ENCODE data around the gene DOK5. TPM values are rescaled to one million over a fixed set of nuclear protein-coding genes. Genes with fewer than 3 reads are reported as not detected.

DOK5 gene
- total RNA-seq, 4 donors from 2014 or later = 1.4 to 9.8 TPM; not detected in 2

DNA sequence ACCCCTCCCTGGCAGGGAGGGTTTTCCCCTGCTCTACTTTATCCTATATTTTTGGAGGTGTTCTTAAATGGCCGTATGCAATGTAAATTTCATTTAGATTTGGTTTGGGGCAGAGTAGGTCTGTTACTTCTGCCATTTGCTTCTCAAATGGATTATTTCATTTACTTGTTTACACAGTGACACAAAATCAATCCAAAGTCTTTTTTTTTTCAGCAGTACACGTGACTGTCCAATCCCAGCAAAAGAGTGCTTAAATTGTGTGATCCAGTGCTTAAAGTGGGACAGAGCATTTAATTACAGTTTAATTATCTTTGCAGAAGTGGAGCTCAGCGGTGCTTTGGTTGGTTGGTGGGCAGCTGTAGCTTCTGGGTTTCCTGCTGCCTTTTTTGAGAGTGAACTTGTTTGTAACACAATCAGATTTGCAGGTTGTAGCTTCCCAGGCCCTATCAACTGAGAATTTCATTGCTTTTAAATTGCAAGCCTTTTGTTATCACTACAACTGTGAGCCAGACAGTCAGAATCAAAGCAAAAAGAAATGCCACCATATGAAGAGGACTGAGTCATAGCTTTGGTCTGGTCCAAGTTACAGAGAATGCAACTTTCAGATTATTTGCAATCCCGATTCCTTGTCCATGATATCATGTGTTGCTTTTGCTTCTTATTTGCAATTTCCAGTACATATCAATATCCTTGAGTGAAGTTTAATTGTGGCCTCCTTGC, 216.9 kb downstream of the DOK5 start:
- no peaks in the 10 kb centered on the region for H3K36me3 ChIP-seq
- TF ChIP-seq, protein P1, sequence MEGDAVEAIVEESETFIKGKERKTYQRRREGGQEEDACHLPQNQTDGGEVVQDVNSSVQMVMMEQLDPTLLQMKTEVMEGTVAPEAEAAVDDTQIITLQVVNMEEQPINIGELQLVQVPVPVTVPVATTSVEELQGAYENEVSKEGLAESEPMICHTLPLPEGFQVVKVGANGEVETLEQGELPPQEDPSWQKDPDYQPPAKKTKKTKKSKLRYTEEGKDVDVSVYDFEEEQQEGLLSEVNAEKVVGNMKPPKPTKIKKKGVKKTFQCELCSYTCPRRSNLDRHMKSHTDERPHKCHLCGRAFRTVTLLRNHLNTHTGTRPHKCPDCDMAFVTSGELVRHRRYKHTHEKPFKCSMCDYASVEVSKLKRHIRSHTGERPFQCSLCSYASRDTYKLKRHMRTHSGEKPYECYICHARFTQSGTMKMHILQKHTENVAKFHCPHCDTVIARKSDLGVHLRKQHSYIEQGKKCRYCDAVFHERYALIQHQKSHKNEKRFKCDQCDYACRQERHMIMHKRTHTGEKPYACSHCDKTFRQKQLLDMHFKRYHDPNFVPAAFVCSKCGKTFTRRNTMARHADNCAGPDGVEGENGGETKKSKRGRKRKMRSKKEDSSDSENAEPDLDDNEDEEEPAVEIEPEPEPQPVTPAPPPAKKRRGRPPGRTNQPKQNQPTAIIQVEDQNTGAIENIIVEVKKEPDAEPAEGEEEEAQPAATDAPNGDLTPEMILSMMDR (IDR thresholded peaks at IDR 0.05) = no peak
- TF ChIP-seq POLR2A (IDR thresholded peaks at IDR 0.05) = no peak
- H3K4me1 ChIP-seq = no peaks in the 10 kb centered on the region
- no peak overlapping the region for H3K4me3 ChIP-seq
- H3K9me3 ChIP-seq = no peaks in the 10 kb centered on the region
- intact Hi-C loops (cut with DNase I; ENCODE audit: low total_unique reads) = no loop called here
- no peaks in the 10 kb centered on the region for H3K27me3 ChIP-seq
- H3K27ac ChIP-seq = no peak overlapping the region
- DNase-seq = no peak

DNA sequence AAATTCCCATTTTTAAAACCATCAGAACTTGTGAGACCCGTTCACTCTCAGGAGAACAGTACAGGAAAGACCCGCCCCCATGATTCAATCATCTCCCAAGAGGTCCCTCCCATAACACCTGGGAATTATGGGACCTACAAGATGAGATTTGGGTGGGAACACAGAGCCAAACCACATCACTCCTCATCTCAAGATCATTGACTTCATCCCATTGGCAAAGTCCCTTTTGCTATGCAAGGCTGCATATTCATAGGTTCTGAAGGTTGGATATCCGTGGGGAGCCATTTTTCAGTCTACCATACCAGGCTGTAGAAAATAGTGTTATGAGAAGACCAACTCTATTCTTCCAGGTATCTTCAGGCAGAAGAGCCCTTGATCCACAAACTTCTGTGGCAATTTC, 219.1 kb downstream of the DOK5 start:
- no peak overlapping the region for H3K4me3 ChIP-seq
- H3K27ac ChIP-seq = no peak overlapping the region
- DNase-seq = no peak
- H3K27me3 ChIP-seq = no peaks in the 10 kb centered on the region
- no peaks in the 10 kb centered on the region for H3K36me3 ChIP-seq
- H3K9me3 ChIP-seq = no peaks in the 10 kb centered on the region
- H3K4me1 ChIP-seq = no peaks in the 10 kb centered on the region
- intact Hi-C loops (cut with DNase I; ENCODE audit: low total_unique reads) = no loop called here
- TF ChIP-seq, protein P1 (IDR thresholded peaks at IDR 0.05) = no peak
- TF ChIP-seq POLR2A (IDR thresholded peaks at IDR 0.05) = no peak

DNA sequence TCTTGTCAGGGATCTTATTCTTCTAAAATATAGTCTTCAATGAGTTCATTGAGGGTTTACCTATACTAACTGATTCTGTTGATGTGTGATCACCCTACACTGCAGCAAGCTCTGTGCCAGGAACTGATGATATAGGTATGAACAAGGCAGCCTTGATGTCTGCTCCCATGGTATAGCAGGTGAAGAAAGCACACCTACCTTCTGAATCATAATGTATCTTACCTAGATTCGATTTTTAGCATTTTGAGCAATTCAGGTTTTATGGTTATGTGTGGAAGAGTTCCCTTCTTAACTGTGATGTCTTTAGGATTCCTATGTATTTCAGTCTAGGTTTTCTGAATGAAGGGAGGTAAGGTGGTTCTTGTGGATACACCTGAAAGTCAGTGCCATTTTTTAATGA, 223.0 kb downstream of the DOK5 start:
- Histone ChIP-seq H3K27ac (no peak overlapping the region), H3K4me1 (no peaks in the 10 kb centered on the region), H3K9me3 (no peaks in the 10 kb centered on the region), H3K27me3 (no peaks in the 10 kb centered on the region), H3K4me3 (no peak overlapping the region), H3K36me3 (no peaks in the 10 kb centered on the region)
- intact Hi-C loops (cut with DNase I; ENCODE audit: low total_unique reads) = no loop called here
- no peak for TF ChIP-seq POLR2A (IDR thresholded peaks at IDR 0.05)
- TF ChIP-seq, protein P1 (IDR thresholded peaks at IDR 0.05) = no peak
- DNase-seq = no peak

Data from uterus (tissue), 4 donors.